ENCODE measurements around the gene LSM2.
A peak's percentile ranks its signal among the peaks of the same experiment; 100 is the strongest.
"Not testable (repeated sequence)": the region's sequence is repeated elsewhere in the genome, so short reads cannot be mapped to it uniquely, and the experiment has no call there.

LSM2 gene

DNA sequence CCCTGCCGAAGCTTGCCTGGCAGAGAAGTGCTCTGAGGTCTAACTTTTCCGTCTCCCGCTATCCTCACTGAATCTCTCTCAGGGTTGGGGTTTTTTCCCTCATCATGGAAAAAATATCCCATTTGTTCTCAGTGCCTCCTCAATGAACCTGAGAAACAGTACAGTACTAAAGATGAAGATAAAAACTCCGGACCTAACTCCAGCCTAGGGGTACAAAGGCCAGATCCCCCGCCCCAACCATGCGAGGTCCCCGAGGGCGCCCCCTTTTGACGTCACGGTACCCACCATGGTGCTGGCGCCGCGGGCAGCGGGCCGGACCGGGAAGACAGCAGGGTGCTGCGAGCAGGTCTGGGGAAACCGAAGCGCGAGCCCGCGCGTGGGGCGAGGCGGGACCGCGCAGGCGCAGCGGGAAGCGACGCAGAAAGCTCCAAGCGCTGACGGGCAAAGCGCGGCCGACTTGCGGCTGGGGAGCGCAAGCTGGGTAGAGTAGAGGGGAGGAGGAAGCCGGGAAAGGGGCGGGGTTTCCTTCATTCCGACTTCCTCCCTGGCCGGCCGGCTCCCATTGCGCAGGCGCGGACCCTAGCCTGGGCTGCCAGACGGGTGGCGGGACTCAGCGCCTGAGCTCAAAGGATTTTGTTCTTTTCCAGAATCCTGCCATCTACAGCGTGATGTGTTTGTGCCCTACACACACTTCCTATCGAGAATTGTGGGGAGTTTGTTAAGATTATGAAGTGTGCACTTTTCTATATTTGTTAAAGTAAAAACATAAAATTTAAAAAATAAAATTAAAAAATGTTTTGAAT lies at the start of gene LSM2:
TSS of gene LSM2 (minus strand) at position 497 of the 803 bp plus-strand sequence. CDS start at position 288, 209 bp downstream.
- DNase-seq: peak; percentile 96 to 97

DNA sequence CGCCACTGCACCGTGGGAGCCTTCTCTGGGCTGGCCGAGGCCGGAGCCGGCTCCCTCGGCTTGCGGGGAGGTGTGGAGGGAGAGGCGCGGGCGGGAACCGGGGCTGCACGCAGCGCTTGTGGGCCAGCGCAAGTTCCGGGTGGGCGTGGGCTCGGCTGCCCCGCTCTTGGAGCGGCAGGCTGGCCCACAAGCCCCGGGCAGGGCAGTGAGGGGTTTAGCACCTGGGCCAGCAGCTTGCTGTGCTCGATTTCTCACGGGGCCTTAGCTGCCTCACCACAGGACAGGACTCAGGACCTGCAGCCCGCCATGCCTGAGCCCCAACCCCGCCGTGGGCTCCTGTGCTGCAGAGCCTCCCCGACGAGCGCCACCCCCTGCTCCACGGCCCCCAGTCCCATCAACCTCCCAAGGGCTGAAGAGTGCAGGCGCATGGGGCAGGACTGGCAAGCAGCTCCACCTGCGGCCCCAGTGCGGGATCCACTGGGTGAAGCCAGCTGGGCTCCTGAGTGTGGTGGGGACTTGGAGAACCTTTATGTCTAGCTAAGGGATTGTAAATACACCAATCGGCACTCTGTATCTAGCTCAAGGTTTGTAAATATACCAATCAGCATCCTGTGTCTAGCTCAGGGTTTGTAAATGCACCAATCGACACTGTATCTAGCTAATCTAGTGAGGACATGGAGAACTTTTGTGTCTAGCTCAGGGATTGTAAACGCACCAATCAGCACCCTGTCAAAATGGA lies 45.4 kb upstream of the LSM2 start:
- DNase-seq: not testable (repeated sequence)

DNA sequence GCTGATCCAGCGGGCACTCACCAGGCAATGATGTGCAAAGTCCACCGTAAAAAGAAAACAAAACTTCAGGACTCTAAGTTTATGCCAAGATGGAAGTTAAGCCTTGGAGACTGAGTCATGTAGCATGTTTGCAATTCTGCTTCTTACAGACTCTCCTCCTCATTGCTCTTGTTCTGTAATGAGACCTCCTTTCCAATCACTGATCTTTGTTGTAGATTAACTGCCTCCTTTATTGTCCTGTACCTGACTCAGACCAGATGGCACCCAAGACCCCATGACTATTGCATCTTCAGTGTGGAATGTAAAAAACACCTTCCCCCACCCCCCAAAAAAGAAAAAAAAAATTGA lies 44.7 kb upstream of the LSM2 start:
- DNase-seq: no peak

DNA sequence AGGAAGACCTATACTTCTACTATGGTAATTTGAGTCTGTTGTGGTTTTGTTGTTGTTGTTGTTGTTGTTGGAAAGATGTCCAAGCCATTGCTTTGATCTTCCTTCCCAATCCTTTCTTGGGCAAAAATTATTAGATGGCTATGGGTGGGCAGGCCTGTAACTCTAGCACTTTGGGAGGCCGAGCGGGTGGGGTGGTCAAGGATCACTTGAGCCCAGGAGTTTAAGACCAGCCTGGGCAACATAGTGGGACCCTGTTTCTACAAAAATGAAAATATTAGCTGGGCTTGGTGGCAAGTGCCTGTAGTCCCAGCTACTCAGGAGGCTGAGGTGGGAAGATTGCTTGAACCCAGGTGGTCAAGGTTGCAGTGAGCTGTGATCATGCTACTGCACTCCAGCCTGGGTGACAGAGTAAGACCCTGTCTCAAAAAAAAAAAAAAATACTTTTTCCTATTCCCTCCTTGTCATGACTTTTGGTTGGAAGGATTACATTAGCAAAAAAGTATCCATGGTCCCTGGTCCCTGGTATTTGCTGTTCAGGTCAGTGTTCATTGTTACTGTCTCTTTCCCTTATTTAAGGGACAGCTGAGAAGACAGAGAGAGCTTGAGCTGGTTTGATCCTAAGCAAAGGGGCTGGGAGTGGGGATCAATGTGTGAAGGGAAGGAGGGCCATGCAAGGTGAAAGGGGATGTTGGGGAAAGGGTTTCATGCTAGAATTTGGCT lies 44.2 kb upstream of the LSM2 start:
- DNase-seq: no peak

DNA sequence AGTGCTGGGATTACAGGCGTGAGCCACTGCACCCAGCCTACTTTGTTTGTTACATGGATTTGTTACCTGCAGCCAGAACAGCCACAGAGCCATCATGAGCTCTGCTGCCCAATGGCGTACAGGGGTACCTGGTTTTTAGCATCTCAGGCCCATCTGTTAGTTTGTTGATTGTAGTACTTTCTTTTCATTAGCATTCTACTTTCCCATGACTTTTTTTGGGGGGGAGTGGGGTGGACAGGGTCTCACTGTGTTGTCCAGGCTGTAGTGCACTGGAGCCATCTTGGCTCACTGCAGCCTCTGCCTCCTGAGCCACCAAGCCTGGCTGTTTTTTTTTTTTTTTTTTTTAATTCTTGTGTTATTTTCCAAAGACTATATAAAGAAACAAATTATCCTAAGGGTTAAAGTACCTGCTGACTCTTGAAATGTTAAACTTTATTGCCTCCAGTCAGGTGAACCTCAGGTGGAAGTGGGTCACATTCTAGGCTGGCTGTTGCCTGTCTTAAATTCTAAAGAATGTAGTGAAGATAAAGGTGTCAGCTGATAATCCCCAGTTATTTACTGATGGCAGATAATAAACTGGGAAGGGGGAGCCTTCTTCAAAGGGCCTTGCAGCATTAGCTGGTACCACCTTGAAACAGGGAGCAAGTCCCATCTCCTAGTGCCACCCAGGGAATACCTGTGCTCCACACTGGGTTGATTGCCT lies 40.7 kb upstream of the LSM2 start:
- DNase-seq: no peak

DNA sequence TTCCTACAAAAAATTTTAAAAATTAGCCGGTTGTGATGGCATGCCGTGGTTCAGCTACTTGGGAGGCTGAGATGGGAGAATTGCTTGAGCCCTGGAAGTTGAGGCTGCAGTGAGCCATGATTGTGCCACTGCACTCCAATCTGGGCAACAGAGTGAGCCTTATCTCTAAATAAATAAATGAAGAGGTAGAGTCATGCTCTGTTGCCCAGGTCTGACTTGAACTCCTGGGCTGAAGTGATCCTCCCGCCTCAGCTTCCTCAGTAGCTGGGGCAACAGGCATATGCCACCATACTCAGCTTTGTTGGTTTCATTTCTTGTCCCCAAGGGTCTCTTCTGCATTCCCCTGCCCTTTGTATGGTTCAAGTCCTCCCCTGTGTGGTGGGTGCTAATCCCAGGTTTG lies 37.7 kb upstream of the LSM2 start:
- DNase-seq: no peak

DNA sequence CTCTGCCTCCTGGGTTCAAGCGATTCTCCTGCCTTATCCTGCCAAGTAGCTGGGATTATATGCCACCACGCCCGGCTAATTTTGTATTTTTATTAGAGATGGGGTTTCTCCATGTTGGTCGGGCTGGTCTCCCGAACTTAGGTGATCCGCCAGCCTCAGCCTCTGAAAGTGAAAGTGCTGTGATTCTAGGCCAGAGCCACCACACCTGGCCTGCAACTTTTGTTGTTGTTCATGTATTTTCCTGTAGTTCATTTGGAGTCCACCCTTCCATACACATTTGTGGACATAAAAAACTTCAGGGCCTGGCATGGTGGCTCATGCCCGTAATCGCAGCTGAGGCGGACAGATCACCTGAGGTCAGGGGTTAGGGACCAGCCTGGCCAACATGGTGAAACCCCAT lies 35.3 kb upstream of the LSM2 start:
- DNase-seq: no peak

DNA sequence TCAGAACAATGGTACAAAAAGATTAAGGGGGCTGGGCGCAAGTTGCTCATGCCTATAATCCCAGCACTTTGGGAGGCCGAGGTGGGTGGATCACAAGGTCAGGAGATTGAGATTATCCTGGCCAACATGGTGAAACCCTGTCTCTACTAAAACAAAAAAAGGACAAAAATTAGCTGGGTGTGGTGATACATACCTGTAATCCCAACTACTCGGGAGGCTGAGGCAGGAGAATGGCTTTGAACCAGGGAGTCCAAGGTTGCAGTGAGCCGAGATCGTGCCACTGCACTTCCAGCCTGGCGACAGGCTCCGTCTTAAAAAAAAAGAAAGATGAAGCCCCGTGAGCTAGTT lies 33.0 kb upstream of the LSM2 start:
- not testable (repeated sequence) for DNase-seq

DNA sequence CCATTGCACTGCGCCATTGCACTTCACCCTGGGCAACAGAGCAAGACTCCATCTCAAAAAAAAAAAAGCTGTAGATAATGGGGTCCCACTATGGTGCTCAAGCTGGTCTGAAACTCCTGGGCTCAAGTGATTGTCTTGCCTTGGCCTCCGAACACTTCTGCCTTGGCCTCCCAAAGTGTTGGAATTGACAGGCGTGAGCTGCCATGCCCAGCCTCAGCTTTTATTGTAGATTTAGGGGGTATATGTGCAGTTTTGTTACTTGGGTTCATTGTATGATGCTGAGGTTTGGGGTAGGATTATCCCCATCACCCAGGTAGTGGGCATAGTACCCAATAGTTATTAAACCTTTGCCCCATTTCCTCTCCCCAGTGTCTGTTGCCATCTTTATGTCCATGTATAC lies 32.2 kb upstream of the LSM2 start:
- no peak for DNase-seq

DNA sequence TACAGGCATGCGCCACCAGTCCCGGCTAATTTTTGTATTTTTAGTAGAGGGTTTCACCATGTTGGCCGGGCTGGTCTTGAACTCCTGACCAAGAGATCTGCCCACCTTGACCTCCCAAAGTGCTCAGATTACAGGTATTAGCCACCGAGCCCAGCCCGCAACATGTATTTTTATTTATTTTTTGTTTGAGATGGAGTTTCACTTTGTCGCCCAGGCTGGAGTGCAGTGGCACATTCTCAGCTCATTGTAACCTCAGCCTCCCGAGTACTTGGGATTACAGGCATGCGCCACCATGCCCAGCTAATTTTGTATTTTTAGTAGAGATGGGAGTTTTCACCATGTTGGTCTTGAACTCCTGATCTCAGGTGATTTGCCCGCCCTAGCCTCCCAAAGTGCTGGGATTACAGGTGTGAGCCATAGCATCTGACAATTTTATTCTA lies 31.4 kb upstream of the LSM2 start:
- DNase-seq: not testable (repeated sequence)

DNA sequence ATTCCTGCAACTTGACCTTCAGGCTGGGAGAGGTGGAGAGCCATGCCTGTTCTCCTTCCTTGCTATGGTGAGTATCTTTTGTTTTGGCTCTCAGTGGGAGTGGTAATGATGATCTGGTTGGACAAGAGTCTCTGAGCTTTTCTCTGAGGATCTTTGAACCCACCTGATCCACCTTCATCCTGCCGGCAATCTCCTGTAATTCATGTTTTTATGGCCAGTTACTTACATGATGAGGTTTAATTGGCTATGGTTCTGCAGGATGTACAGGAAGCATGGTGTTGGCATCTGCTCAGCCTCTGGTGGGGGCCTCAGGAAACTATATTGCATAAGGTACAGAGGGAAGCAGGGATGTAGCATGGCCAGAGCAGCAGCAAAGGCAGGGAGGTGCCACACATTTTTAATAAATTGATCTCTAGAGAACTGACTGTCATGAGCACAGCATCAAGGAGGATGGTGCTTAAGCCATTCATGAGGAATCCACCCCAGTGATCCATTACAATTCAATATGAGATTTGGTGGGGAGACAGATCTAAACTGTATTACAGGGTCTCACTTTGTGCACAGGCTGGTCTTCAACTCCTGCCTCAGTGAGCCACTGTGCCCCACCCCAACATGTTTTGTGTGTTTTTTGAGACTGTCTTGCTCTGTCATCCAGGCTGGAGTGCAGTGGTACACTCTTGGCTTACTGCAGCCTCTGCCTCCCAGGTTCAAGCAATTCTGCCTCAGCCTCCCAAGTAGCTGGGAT lies 30.8 kb upstream of the LSM2 start:
- no peak for DNase-seq

DNA sequence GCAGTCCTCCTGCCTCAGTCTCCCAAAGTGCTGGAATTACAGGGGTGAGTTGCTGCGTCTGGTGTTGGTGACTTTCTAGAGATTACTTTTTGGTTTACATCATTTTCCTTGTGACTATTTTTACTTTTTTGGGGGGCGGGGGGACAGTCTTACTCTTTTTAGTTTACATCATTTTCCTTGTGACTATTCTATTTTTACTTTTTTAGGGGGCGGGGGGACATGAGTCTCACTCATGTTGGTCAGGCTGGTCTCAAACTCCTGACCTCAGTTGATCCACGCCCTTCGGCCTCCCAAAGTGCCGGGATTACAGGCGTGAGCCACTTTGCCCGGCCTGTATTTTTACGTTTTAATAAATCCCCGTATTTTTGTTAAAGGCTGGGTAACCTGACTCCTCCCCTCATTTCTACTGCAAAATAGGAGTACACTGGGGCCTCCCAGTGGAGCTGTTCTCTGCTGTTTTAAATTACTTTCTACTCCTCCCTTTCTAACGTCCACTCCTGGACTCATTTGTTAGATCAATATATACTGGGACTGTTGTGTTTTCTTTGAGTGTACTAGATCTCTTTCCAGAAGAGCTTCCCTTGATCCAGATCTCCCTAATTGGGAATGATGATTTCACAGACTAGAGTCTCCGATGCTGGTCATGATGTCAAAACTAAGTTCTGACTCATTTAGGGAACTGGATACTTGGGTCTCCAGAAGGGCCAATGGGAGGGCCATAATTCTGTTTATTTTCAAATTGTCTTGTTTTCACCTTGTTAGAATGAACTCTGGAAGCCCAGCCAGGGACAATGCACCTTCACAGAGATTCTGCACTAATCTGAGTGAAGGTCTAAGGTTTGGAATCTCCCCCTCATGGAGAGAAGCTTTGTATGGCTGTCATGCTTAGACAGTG lies 30.0 kb upstream of the LSM2 start:
- DNase-seq: no peak

DNA sequence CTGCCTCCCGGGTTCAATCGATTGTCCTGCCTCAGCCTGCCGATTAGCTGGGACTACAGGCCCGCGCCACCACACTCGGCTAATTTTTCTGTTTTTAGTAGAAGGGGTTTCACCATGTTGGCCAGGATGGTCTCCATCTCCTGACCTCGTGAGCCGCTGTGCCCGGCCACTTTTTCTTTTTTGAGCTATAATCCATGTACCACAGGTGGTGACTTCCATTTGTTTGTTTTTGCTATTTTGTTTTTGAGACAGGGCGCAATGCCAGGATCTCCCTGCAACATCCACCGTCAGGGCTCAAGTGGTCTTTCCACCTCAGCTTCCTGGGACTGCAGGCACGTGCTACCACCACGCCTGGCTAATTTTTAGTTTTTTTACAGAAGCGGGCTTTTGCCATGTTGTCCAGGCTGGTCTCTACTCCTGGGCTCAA lies 29.3 kb upstream of the LSM2 start:
- no peak for DNase-seq

DNA sequence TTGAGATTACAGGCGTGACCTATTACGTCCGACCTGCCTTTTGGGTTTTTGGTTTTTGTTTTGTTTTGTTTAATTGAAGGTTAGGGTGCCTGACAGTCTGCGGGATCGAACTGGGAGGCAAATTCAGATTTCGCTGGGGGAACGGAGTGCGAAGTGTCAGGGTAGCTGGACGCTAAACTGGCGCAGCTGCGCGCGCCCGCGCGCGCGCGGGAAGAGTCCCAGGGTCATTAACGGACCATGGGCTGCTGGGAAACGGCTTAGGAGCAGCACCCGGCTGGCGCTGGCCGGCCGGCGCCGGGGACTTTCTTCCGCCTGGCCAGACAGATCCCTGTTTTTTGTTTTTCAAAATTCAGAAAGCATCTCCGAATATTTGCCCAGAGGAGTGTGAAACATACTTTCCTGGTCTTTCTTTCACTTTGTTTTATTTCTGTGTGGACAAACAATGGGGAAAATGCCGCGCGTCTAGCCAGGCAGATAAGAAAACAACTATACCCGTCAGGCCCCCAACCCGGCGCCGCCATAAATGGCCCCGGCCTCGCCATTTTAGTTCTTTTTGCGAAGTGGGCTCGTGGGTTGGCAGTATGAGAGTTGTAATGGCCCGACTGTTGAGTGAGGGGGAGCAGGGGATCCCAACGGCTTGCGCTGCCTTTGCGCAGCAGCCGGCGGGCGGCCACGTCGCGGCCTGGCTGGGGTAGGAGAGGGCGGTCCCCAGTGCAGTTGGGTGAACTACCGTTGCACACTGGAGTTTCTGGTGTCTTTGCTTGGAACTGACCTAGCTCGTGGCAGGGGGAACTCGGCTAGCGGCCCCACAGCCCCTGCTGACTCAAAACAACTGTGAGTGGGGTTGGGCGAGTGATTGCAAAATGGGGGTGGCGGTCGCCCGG lies 27.8 kb upstream of the LSM2 start:
- peak; percentile 71 to 76 for DNase-seq

DNA sequence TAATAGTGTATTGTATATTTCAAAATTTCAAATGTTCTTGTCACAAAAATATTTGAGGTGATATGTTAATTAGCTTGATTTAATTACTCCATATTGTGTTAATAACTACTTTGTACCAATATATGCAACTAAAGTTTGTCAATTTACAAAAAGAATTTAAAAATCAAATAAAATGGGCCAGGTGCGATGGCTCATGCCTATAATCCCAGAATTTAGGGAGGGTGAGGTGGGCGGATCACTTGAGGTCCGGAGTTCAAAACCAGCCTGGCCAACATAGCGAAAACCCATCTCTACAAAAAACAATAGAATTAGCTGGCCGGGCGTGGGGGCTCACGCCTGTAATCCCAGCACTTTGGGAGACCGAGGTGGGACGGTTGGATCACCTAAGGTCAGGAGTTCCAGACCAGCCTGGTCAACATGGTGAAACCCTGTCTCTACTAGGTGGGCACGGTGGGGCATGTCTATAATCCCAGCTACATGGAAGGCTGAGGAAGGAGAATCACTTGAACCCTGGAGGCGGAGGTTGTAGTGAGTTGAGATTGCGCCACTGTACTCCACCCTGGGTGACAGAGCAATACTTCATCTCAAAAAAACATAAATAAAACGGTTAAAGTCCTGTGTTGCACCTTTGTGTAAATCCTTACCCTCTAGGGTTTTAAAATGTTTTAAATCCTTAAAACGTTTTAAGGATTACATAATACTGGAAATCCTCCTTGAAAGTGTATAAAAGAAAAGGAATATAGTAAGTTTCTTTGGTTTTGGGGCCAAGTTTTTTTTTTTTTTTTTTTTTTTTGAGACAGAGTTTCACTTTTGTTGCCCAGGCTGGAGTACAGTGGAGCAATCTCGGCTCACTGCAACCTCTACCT lies 24.8 kb upstream of the LSM2 start:
- no peak for DNase-seq

DNA sequence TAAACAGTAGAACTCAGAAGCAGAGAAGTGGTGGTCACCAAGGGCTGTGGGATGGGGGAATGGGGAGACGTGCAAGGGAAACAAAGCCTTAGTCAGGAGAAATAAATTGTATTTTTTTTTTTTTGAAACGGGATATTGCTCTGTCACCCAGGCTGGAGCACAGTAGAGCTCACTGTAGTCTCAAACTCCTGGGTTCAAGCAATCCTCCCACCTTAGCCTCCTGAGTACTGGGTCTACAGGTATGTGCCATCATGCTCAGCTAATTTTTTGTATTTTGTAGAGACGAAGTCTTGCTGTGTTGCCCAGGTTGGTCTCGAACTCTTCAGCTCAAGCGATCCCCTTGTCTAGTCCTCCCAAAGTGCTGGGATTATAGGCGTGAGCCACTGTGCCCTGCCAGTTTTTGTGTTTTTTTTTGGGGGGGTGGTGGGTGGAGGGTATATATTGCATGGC lies 24.1 kb upstream of the LSM2 start:
- no peak for DNase-seq

DNA sequence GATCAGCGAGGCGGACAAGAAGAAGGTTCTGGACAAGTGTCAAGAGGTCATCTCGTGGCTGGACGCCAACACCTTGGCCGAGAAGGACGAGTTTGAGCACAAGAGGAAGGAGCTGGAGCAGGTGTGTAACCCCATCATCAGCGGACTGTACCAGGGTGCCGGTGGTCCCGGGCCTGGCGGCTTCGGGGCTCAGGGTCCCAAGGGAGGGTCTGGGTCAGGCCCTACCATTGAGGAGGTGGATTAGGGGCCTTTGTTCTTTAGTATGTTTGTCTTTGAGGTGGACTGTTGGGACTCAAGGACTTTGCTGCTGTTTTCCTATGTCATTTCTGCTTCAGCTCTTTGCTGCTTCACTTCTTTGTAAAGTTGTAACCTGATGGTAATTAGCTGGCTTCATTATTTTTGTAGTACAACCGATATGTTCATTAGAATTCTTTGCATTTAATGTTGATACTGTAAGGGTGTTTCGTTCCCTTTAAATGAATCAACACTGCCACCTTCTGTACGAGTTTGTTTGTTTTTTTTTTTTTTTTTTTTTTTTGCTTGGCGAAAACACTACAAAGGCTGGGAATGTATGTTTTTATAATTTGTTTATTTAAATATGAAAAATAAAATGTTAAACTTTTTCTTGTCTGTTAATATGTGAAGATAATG lies 23.0 kb upstream of the LSM2 start:
- no peak for DNase-seq

DNA sequence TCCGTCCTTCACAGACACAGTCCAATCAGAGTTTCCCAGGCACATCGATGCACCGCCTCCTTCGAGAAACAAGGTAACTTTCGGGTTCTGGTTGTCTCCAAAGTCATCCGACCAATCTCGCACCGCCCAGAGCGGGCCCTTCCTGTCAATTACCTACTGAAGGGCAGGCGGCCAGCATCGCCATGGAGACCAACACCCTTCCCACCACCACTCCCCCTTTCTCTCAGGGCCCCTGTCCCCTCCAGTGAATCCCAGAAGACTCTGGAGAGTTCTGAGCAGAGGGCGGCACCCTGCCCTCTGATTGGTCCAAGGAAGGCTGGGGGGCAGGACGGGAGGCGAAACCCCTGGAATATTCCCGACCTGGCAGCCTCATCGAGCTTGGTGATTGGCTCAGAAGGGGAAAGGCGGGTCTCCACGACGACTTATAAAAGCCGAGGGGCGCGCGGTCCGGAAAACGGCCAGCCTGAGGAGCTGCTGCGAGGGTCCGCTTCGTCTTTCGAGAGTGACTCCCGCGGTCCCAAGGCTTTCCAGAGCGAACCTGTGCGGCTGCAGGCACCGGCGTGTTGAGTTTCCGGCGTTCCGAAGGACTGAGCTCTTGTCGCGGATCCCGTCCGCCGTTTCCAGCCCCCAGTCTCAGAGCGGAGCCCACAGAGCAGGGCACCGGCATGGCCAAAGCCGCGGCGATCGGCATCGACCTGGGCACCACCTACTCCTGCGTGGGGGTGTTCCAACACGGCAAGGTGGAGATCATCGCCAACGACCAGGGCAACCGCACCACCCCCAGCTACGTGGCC lies 20.7 kb upstream of the LSM2 start, which contains the start of gene HSPA1B:
TSS of gene HSPA1B (plus strand) at position 453 of the 794 bp plus-strand sequence. CDS start at position 666, 213 bp downstream.
- DNase-seq: peak; percentile 84 to 90
